ENCODE data around the gene PIBF1. TPM values are rescaled to one million over a fixed set of nuclear protein-coding genes. Genes with fewer than 3 reads are reported as not detected.

PIBF1 gene
- total RNA-seq, 1 donor from 2014 or later, result 44.8 TPM

DNA sequence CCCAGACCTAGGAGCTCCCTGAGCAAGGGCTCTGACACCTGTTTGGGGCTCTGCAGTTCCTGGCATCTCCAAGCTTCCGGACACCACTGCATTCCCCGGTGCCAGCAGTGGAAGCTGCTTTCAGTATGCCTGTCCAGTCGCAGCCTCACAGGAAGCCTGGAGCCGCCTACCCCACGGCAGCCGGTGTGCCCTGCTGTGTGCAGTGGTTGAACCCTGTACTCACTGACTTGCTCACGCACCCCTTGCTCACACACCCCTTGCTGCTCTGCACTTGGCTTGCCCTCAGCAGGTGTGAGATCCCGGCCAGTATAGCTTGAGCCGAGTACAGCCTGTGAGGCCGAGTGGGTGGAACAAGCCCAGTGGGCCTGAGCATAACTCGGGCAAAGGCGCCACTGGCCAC lies 70.3 kb downstream of the PIBF1 start:
- TF ChIP-seq EZH2phosphoT487 (IDR thresholded peaks at IDR 0.05) (no peak), EZH2 (IDR thresholded peaks at IDR 0.05) (no peak)
- TF ChIP-seq, protein P1, sequence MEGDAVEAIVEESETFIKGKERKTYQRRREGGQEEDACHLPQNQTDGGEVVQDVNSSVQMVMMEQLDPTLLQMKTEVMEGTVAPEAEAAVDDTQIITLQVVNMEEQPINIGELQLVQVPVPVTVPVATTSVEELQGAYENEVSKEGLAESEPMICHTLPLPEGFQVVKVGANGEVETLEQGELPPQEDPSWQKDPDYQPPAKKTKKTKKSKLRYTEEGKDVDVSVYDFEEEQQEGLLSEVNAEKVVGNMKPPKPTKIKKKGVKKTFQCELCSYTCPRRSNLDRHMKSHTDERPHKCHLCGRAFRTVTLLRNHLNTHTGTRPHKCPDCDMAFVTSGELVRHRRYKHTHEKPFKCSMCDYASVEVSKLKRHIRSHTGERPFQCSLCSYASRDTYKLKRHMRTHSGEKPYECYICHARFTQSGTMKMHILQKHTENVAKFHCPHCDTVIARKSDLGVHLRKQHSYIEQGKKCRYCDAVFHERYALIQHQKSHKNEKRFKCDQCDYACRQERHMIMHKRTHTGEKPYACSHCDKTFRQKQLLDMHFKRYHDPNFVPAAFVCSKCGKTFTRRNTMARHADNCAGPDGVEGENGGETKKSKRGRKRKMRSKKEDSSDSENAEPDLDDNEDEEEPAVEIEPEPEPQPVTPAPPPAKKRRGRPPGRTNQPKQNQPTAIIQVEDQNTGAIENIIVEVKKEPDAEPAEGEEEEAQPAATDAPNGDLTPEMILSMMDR (IDR thresholded peaks at IDR 0.05), result no peak
- no peak overlapping the region for H3K27ac Mint-ChIP-seq

DNA sequence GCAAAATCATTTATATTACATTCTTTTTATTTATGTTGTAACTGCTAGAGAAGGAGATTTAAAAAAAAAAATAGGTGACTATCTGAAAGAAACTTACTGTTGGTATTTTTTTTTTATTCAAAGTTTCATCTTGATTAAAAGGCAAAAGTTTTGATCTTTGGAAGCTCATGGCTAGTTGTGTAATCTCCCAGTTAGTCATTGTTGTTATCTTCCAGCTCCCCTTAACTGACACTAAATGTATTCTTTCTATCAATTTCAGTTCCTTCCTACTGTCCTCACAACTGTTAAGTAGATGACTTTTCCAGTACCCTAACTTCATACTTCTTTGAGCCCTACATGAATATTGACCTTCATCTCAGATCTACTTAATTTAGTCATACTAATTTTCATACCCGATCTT lies 71.1 kb downstream of the PIBF1 start:
- Mint-ChIP-seq H3K9me3 (no peaks in the 10 kb centered on the region), H3K36me3 (peaks cover 6% of the 10 kb centered on the region), H3K4me1 (no peaks in the 10 kb centered on the region), H3K27me3 (ENCODE audit: insufficient read depth, low read depth) (no peaks in the 10 kb centered on the region), H3K4me3 (no peak overlapping the region), H3K27ac (no peak overlapping the region)
- no peak for DNase-seq (ENCODE audit: low spot score)
- H3K79me2 ChIP-seq (ENCODE audit: low read depth), result no peaks in the 10 kb centered on the region
- H3K36me3 ChIP-seq, result no peaks in the 10 kb centered on the region
- H3K9ac ChIP-seq, result no peak overlapping the region
- no peaks in the 10 kb centered on the region for H3K9me3 ChIP-seq (ENCODE audit: low read depth)
- no peak overlapping the region for H3K27ac ChIP-seq
- H2AFZ ChIP-seq (replicated peaks), result no peak overlapping the region
- H3K27me3 ChIP-seq, result no peaks in the 10 kb centered on the region
- TF ChIP-seq EZH2phosphoT487 (IDR thresholded peaks at IDR 0.05) (no peak), EZH2 (IDR thresholded peaks at IDR 0.05) (no peak)
- no peaks in the 10 kb centered on the region for H3K4me1 ChIP-seq
- H3K4me2 ChIP-seq, result no peak overlapping the region
- H4K20me1 ChIP-seq (ENCODE audit: low read depth), result no peaks in the 10 kb centered on the region
- no peaks in the 10 kb centered on the region for H3F3A ChIP-seq (ENCODE audit: low read depth)
- H3K4me3 ChIP-seq, result no peak overlapping the region

More for the DNA sequence above, 70.3 kb downstream of the PIBF1 start:
- Mint-ChIP-seq H3K9me3 (no peaks in the 10 kb centered on the region), H3K27me3 (ENCODE audit: insufficient read depth, low read depth) (no peaks in the 10 kb centered on the region), H3K4me3 (no peak overlapping the region), H3K36me3 (peaks cover 12% of the 10 kb centered on the region), H3K4me1 (no peaks in the 10 kb centered on the region)
- Histone ChIP-seq H3K9me3 (ENCODE audit: low read depth) (no peaks in the 10 kb centered on the region), H3K27me3 (no peaks in the 10 kb centered on the region), H3K9ac (no peak overlapping the region), H3K4me1 (no peaks in the 10 kb centered on the region), H2AFZ (replicated peaks) (no peak overlapping the region), H3K4me3 (no peak overlapping the region), H3K36me3 (peaks cover 6% of the 10 kb centered on the region), H3K27ac (no peak overlapping the region), H3K79me2 (ENCODE audit: low read depth) (no peaks in the 10 kb centered on the region), H4K20me1 (ENCODE audit: low read depth) (no peaks in the 10 kb centered on the region), H3F3A (ENCODE audit: low read depth) (no peaks in the 10 kb centered on the region), H3K4me2 (no peak overlapping the region)
- no peak for DNase-seq (ENCODE audit: low spot score)

DNA sequence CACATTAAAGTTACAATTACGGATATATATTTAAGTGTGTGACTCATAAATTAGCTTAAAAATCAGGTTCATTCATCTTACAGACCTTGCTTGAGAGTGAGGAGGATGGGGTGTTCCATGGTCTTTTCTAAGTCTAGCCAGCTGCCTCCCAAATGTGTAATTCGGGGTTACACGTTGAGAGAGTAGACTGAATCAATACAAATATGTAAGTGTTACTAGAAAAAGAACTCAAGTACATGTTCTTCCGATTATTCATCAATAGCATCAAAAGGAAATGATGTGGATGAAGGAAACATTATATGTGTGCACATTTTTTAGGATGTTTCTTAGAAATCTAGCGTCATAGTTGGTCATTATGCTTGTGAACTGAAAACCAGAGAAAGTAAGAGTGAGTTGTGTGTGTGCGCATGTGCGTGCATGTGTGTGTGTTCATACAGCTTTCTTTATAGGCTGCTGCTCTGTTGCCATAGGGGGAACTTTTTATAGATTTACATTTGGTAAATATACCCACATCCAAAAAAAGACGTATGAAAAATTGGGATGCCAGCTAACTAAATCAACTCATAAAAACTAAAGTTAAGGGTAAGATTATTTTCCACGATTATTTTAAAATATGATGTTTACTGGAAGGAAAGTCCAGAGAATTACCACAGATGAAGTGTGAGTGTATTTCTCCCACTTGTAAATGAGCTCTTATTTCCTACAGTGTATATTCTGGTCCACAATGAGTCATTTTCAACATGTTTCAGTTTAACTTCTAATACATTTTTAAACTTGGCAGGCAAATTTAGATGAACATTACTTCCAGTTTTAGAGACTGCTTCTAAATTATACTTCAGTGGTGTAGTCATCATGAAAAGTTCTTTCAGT lies 82.4 kb downstream of the PIBF1 start:
- Mint-ChIP-seq H3K9me3 (no peaks in the 10 kb centered on the region), H3K4me1 (no peaks in the 10 kb centered on the region), H3K4me3 (no peak overlapping the region), H3K27me3 (ENCODE audit: insufficient read depth, low read depth) (peaks cover 2% of the 10 kb centered on the region), H3K36me3 (peaks cover 23% of the 10 kb centered on the region), H3K27ac (peak overlapping the region; percentile 3)
- H3F3A ChIP-seq (ENCODE audit: low read depth), result no peaks in the 10 kb centered on the region
- no peaks in the 10 kb centered on the region for H3K4me1 ChIP-seq
- H4K20me1 ChIP-seq (ENCODE audit: low read depth), result no peaks in the 10 kb centered on the region
- no peak overlapping the region for H2AFZ ChIP-seq (replicated peaks)
- no peak overlapping the region for H3K27ac ChIP-seq
- H3K4me3 ChIP-seq, result no peak overlapping the region
- no peak for DNase-seq (ENCODE audit: low spot score)
- no peak overlapping the region for H3K4me2 ChIP-seq
- peaks cover 4% of the 10 kb centered on the region for H3K36me3 ChIP-seq
- TF ChIP-seq, protein P1 (IDR thresholded peaks at IDR 0.05), result no peak
- TF ChIP-seq EZH2 (IDR thresholded peaks at IDR 0.05) (no peak), EZH2phosphoT487 (IDR thresholded peaks at IDR 0.05) (no peak)
- no peaks in the 10 kb centered on the region for H3K27me3 ChIP-seq
- no peak overlapping the region for H3K9ac ChIP-seq
- H3K9me3 ChIP-seq (ENCODE audit: low read depth), result no peaks in the 10 kb centered on the region
- no peaks in the 10 kb centered on the region for H3K79me2 ChIP-seq (ENCODE audit: low read depth)

DNA sequence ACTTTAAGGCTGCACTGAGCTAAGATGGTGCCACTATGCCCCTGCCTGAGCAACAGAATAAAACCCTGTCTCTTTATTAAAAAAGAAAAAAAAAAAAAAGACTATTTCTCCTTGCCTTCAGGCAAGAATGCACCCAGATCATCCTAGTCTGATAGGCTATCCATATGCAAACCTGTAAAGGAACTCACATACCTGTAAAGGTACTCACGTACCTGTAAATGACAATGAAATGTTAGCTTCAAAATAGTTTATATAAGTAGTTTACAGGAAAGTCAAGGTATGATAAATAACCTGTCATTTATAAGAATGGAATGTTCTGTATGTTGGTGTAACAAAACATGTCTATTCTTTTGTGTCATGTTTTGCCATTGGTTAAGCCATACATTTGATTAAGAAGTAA lies 86.3 kb downstream of the PIBF1 start:
- no peak overlapping the region for H2AFZ ChIP-seq (replicated peaks)
- H3K4me1 Mint-ChIP-seq, result no peaks in the 10 kb centered on the region
- no peak overlapping the region for H3K27ac Mint-ChIP-seq
- peaks cover 19% of the 10 kb centered on the region for H3K36me3 Mint-ChIP-seq
- DNase-seq (ENCODE audit: low spot score), result no peak
- H3K27me3 Mint-ChIP-seq (ENCODE audit: insufficient read depth, low read depth), result peaks cover 1% of the 10 kb centered on the region
- H3K27ac ChIP-seq, result no peak overlapping the region
- H3K4me3 ChIP-seq, result no peak overlapping the region
- no peaks in the 10 kb centered on the region for H3K27me3 ChIP-seq
- H3K9me3 ChIP-seq (ENCODE audit: low read depth), result no peaks in the 10 kb centered on the region
- no peaks in the 10 kb centered on the region for H3K79me2 ChIP-seq (ENCODE audit: low read depth)
- no peak overlapping the region for H3K4me2 ChIP-seq
- no peaks in the 10 kb centered on the region for H3K9me3 Mint-ChIP-seq
- H3K4me3 Mint-ChIP-seq, result no peak overlapping the region
- H3K4me1 ChIP-seq, result no peaks in the 10 kb centered on the region
- no peak overlapping the region for H3K9ac ChIP-seq
- no peaks in the 10 kb centered on the region for H3F3A ChIP-seq (ENCODE audit: low read depth)
- TF ChIP-seq EZH2phosphoT487 (IDR thresholded peaks at IDR 0.05) (no peak), EZH2 (IDR thresholded peaks at IDR 0.05) (no peak)
- TF ChIP-seq, protein P1 (IDR thresholded peaks at IDR 0.05), result no peak
- H3K36me3 ChIP-seq, result peaks cover 4% of the 10 kb centered on the region
- H4K20me1 ChIP-seq (ENCODE audit: low read depth), result no peaks in the 10 kb centered on the region
